GM04503 (cell line): Measurements from ENCODE around the gene NTRK3.

Source experiments
- DNase-seq: peaks from one replicate; pipeline ENCODE4 v3.0.0-alpha.2; 2012; ENCODE audit warnings: low read depth

NTRK3 gene

GRCh38 chr15:88256279-88257230, at the start of gene NTRK3:
Gene NTRK3 (minus strand): TSS chr15:88256739. CDS start chr15:88256153, 586 bp downstream.
- no peak for DNase-seq

GRCh38 chr15:88303395-88303794, 46.9 kb upstream of the NTRK3 start:
- no peak for DNase-seq

- no peak for DNase-seq
Observed at GRCh38 chr15:88302373-88302772, 45.8 kb upstream of the NTRK3 start.

GRCh38 chr15:88301311-88301710, 44.8 kb upstream of the NTRK3 start:
- no peak for DNase-seq

GRCh38 chr15:88300861-88301260, 44.3 kb upstream of the NTRK3 start:
- no peak for DNase-seq

- no peak for DNase-seq
Observed at GRCh38 chr15:88300089-88300488, 43.5 kb upstream of the NTRK3 start.

GRCh38 chr15:88299497-88299896, 43.0 kb upstream of the NTRK3 start:
- DNase-seq, result no peak

GRCh38 chr15:88288661-88289060, 32.1 kb upstream of the NTRK3 start:
- DNase-seq, result no peak

- no peak for DNase-seq
Observed at GRCh38 chr15:88288206-88288605, 31.7 kb upstream of the NTRK3 start.

GRCh38 chr15:88284318-88284998, 27.9 kb upstream of the NTRK3 start:
- DNase-seq, result no peak

GRCh38 chr15:88282614-88283013, 26.1 kb upstream of the NTRK3 start:
- no peak for DNase-seq

- no peak for DNase-seq
Observed at GRCh38 chr15:88276821-88277410, 20.4 kb upstream of the NTRK3 start.

GRCh38 chr15:88275804-88276203, 19.3 kb upstream of the NTRK3 start:
- DNase-seq, result no peak

- no peak for DNase-seq
Observed at GRCh38 chr15:88274553-88275460, 18.3 kb upstream of the NTRK3 start.

- no peak for DNase-seq
Observed at GRCh38 chr15:88272421-88272820, 15.9 kb upstream of the NTRK3 start.

GRCh38 chr15:88269356-88270062, 13.0 kb upstream of the NTRK3 start:
- DNase-seq, result no peak

GRCh38 chr15:88267720-88268119, 11.2 kb upstream of the NTRK3 start:
- no peak for DNase-seq

- DNase-seq, result no peak
Observed at GRCh38 chr15:88266170-88266569, 9.6 kb upstream of the NTRK3 start.

- DNase-seq, result no peak
Observed at GRCh38 chr15:88264622-88265021, 8.1 kb upstream of the NTRK3 start.

GRCh38 chr15:88262064-88262463, 5.5 kb upstream of the NTRK3 start:
- DNase-seq, result no peak

GRCh38 chr15:88258093-88258641, 1.6 kb upstream of the NTRK3 start:
- DNase-seq, result no peak
